GM19328 (cell line): ENCODE results near the gene NDNF.

Experiments
- ATAC-seq: cut with Tn5 transposase; IDR thresholded peaks from one replicate; pipeline ENCODE4 v1.9.1; 2021; ENCODE audit warnings: mild to moderate bottlenecking, moderate library complexity; ENCODE audit not compliant: unreplicated experiment

The NDNF gene

GRCh38 chr4:121071640-121072223 lies 603 bp downstream of the NDNF start:
- ATAC-seq = no peak

DNA sequence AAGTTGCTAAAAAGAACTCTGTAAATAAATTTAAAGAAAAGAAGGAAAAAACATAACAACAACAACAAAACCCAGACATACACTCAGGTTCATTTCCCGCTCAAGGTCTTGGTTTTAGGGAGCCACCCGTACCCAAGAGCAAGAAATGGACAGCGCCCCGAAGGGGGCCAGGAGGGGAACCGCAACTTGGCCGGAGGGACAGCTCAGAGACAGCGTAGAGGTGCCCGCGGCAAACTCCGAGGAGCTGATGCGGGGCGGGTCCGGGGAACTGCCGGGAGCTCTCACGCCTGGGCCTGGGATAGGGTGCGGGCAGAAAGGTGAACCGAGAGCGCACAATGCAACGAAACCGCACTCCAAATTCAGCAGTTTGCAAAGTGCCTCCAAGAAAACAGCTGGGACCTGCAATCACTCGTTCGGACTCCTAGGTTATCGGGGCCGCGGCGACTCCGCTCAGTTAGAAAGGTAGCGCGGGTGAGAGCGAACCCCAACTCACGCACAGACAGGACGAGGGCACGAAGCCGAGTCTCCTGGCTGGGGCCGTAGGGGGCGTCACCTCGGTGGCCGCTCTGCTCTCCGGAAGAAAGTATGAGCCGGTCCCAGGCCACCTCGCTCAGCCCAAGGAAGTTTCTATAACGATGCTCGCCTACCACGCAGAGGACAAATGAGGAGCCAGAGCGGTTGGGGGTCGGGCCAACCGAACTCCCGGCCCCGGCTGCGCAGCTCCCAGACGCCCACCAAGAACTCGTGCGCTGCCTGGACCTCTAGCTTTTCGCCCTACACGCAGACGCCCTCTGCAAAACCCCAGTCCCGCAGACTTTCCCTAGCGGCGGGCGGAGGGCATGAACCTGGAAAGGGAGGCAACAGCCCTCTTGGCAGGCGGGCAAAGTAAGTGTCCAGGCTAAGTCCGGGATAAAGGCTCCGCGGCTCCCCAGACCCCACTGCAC lies 1.4 kb downstream of the NDNF start:
- no peak for ATAC-seq

- no peak for ATAC-seq
These were observed 2.1 kb downstream of the NDNF start for GRCh38 chr4:121070274-121070673.

- no peak for ATAC-seq
These were observed 2.9 kb downstream of the NDNF start for GRCh38 chr4:121069430-121069829.

DNA sequence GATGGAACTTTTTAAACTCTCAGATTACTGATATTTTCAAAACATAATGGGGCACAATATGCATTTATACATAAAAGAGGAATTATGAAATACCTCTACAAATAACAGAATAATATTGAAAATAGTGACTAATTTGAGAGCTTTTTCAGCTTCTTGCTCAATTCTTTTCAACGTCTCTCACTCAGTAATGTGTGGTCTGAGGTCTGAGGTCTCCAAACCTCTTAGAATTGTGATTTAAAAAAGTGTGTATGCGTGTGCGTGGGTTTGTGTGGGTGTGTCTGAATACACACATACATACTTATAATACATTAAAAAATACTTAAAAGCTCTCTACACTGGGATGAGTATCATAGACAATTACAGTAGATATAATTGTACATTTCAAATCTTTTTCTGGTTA lies 7.9 kb downstream of the NDNF start:
- ATAC-seq = no peak

DNA sequence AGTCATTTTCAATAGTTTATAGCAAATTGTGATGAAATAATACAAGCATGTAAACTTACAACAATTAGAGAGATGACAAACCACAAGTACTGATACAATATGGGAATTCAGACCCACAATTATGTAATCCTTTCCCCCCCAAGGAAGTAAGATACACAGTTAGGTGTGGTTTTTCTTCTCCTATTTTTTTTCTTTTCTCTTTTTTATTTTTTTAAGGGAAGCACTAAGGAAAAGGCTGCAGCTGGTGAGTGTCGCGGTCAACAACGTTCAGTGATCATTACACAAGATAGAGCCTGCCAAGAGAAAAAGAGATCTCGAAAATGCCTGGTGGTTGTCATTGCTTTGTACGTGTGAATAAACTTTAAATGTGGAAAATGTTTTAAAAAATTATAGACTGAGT lies 9.8 kb downstream of the NDNF start:
- ATAC-seq = no peak

GRCh38 chr4:121061861-121062260 lies 10.5 kb downstream of the NDNF start:
- ATAC-seq = no peak

DNA sequence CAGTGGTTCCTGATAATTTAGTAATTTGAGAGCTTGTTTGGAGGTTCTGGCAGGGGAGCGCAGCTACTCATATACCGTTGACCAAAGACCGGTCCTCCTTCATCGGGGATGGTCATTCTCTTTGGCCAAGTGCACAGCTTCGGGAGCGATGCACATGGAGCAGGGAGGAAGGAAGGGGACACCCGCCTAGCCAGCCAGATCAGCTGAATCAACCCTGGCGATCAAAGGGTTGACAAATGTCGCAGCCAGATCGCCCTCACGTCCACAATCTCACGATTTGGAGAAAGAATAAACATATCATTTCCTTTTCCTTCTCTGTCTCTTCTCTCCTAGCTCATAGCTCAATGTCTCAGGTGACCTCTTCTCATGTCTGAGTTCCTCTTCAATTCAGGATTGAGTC lies 11.1 kb downstream of the NDNF start:
- no peak for ATAC-seq

DNA sequence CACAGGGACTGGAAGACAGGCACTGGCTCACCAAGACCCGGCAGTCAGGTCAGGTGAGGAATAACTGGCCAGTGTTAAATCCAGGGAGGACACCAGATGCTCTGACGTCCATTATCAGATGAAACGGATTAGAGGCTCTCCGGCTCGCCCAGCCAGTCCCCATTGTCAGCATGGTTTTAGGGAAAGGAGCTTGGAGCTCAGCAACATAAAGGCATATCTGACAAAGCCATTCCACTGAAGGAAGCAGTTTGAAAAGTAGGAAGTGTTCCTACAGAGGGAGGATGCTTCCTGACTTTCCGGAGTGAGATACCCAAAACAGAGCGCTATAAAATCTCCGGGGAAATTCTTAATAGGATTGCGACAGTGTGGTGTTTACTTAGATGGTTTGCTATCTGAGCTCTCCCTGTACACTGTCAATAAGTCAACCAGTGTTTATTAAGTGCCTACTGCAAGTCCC lies 14.8 kb downstream of the NDNF start:
- no peak for ATAC-seq

- no peak for ATAC-seq
These were observed 16.3 kb downstream of the NDNF start for GRCh38 chr4:121056066-121056465.

DNA sequence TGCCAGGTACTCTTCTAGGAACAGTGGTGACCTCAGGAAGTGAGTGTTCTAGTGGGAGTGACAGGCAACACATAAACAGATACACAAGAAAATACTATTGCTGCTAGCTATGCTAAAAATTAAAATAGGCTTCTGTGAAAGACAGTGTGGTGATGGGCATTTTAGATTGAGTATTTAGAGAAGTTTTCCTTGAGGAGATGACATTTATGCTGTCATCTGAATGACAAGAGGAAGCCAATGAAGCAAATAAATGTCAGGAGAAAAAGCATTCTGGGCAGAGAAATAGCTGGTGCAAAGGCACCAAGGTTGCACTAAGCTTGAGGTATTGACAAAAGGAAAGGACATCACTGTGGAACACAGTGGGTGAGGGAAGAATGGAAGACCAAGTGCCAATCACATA lies 18.0 kb downstream of the NDNF start:
- no peak for ATAC-seq

DNA sequence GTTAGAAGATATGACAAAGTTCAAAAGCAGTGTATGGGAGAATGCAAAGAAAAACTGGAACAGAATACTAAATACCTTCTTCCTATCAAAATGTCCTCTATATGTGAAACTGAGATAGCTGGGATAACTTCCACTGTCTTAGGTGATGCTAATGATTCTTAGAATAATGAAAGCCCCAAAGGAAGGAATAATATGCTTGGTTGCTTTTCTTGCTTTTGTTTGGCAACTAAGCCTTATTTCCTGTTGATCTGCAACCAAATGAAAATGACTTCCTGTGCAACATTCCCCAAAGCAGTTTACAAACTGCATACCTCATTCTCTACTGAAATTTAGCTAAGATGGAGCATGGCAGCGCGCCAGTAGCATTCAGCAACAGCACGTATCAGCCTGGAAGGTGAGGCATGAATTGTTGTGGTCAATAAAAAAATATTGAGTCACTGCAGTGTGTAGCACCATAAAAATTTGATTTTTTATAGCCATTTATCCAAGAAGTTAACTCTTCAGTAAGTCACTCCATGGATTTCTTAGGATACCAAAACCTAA lies 18.7 kb downstream of the NDNF start:
- ATAC-seq = no peak

GRCh38 chr4:121050300-121050699 lies 22.0 kb downstream of the NDNF start:
- no peak for ATAC-seq

DNA sequence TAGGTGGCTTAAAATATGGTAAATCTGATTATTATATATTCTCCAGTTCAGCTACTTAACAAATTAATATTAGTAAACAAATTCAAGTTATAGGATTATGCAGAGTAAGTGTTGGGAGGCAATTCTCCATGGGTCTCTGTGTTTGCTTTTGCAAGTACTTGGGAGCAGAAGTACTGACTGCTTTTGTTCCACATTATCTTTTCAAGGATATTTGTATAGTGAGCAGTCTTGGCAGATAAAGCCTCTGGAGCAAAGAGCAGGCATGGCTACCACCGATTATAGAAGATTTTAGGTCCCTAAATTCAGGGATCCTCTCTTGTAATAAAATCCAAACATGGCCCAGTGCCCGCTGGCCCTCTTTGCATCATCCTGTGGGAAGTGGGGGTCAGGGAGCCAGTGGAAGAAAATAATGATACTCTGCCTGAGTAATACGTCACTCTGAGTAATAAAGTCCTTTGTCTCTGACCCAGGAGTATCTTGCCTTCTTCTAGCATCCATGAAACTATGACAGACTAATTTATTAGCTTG lies 23.2 kb downstream of the NDNF start:
- ATAC-seq = no peak

DNA sequence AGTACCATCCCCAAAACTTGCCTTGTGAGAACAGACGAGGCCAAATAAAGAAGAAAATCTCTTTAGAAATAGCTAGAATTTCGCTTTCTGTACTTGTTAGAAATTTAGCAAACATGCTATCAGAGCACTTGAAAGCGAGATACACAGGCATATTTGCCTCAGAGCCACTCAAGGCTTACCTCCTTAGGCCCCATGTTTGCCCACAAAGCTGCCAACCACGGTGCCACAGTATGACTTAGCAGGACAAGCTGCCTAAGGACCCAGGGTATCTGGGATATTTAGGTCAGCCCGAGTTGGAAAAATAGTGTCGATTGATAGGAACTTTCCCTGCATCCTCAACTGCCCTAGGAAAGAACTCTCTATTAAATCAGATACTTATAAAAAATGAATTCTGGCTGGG lies 24.2 kb downstream of the NDNF start:
- ATAC-seq = no peak

- ATAC-seq = peak; percentile 88
These were observed 30.8 kb downstream of the NDNF start for GRCh38 chr4:121041307-121042090.

- ATAC-seq = no peak
These were observed 38.3 kb downstream of the NDNF start for GRCh38 chr4:121034017-121034416.

- ATAC-seq = no peak
These were observed 41.6 kb downstream of the NDNF start for GRCh38 chr4:121030711-121031110.

- no peak for ATAC-seq
These were observed 42.2 kb downstream of the NDNF start for GRCh38 chr4:121030131-121030530.

DNA sequence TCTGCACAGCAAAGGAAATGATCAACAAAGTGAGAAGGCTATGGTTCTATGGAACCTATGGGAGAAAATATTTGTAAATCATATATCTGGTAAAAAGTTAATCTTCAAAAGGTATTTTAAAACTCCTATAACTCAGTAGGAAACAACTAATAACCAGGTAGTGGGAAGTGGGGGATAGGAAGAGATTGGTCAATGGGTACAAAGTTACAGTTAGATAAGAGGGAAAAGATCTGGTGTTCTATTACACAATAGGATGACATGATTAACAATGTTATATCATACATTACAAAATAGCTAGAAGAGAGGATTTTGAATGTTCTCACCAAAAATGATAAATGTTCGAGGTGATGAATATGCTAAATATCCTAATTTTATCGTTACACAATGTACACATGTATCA lies 46.3 kb downstream of the NDNF start:
- no peak for ATAC-seq

GRCh38 chr4:121025540-121025939 lies 46.8 kb downstream of the NDNF start:
- ATAC-seq = no peak
